H1 (cell line): Measurements from ENCODE around the gene BLVRA. TPM values are rescaled to one million over a fixed set of nuclear protein-coding genes. Genes with fewer than 3 reads are reported as not detected.

ENCODE experiments used
- CTCF ChIA-PET: fragments of 300-600 bp; sonication (Branson Sonifier 250); formaldehyde crosslinking; loops from one replicate; lab custom pipeline; 2021; ENCODE audit not compliant: partially characterized antibody; lab: Charles Lee
- POLR2A ChIA-PET: fragments of 300-600 bp; sonication (Branson Sonifier 250); formaldehyde crosslinking; loops from one replicate; lab custom pipeline; 2021; ENCODE audit warnings: inconsistent platforms; ENCODE audit not compliant: partially characterized antibody; lab: Charles Lee
- DNase-seq, 2 experiments: peaks; one replicate each; pipeline versions ENCODE4 v3.0.0 to v3.0.0-alpha.2; 2010 to 2022; ENCODE audit warnings: low spot score in 2 of 2, low read depth in 1 of 2, mixed read lengths in 1 of 2
- FAIRE-seq: peaks from 2 replicates; lab custom pipeline; 2011; peaks lifted over from hg19 to GRCh38; lab: Jason Lieb, UNC
- H2AFZ ChIP-seq: 2 replicates; pipeline ENCODE4 v1.8.1; 2012; ENCODE audit warnings: low read length, inconsistent platforms
- H2AK5ac ChIP-seq: 2 replicates; pipeline ENCODE4 v1.6.1; 2013; ENCODE audit warnings: low read depth, low read length
- H2BK120ac ChIP-seq: replicated peaks from 2 replicates; pipeline ENCODE3; 2013; ENCODE audit warnings: low read depth, low read length, inconsistent platforms
- H2BK12ac ChIP-seq: 2 replicates; pipeline ENCODE4 v1.6.1; 2013; ENCODE audit warnings: low read depth, low read length
- H2BK15ac ChIP-seq: 2 replicates; pipeline ENCODE4 v1.6.1; 2013; ENCODE audit warnings: low read length
- H2BK20ac ChIP-seq: 2 replicates; pipeline ENCODE4 v1.6.1; 2013; ENCODE audit warnings: low read length
- H2BK5ac ChIP-seq: 2 replicates; pipeline ENCODE4 v1.6.1; 2013; ENCODE audit warnings: low read depth, low read length
- H3K14ac ChIP-seq: 2 replicates; pipeline ENCODE4 v1.6.1; 2013; ENCODE audit warnings: inconsistent platforms; ENCODE audit not compliant: insufficient read length
- H3K18ac ChIP-seq: 2 replicates; pipeline ENCODE4 v1.6.1; 2013; ENCODE audit warnings: low read length; ENCODE audit errors: extremely low read depth
- H3K23ac ChIP-seq: 2 replicates; pipeline ENCODE4 v1.6.1; 2013; ENCODE audit warnings: inconsistent platforms; ENCODE audit not compliant: insufficient read length
- H3K23me2 ChIP-seq: 2 replicates; pipeline ENCODE4 v1.6.1; 2013; ENCODE audit warnings: low read depth, low read length
- H3K27ac ChIP-seq: 2 replicates; pipeline ENCODE4 v1.6.1; 2011; ENCODE audit warnings: low read depth, low read length, inconsistent platforms
- H3K27me3 ChIP-seq, 4 experiments: replicated peaks in 1 of 4; 1 replicate in 1 of 4; 2 replicates in 3 of 4; pipeline versions ENCODE4 v1.6.1 to v1.8.1; 2011 to 2013; ENCODE audit warnings: low read length in 3 of 4, mild to moderate bottlenecking in 3 of 4, inconsistent platforms in 2 of 4, mixed read lengths in 2 of 4, moderate library complexity in 1 of 4; ENCODE audit not compliant: control insufficient read depth in 3 of 4, insufficient read depth in 3 of 4; ENCODE audit errors: extremely low read depth in 1 of 4
- H3K36me3 ChIP-seq, 4 experiments: 2 replicates each; pipeline versions ENCODE4 v1.6.1 to v1.8.1; 2011 to 2013; ENCODE audit warnings: mild to moderate bottlenecking in 4 of 4, low read length in 3 of 4, moderate library complexity in 2 of 4, control low read depth in 1 of 4, inconsistent platforms in 1 of 4; ENCODE audit not compliant: insufficient read depth in 4 of 4, control insufficient read depth in 2 of 4
- H3K4ac ChIP-seq: replicated peaks from 2 replicates; pipeline ENCODE3; 2013; ENCODE audit warnings: low read length, low read depth, mixed read lengths, inconsistent platforms; ENCODE audit not compliant: insufficient read length
- H3K4me1 ChIP-seq, 4 experiments: replicated peaks in 1 of 4; 1 replicate in 1 of 4; 2 replicates in 3 of 4; pipeline versions ENCODE4 v1.6.1 to v1.8.1; 2011 to 2013; ENCODE audit warnings: low read length in 3 of 4, inconsistent platforms in 2 of 4, mixed read lengths in 1 of 4; ENCODE audit not compliant: insufficient read depth in 4 of 4, control insufficient read depth in 3 of 4
- H3K4me2 ChIP-seq, 2 experiments: 2 replicates each; pipeline versions ENCODE4 v1.6.1 to v1.8.1; 2011 to 2013; ENCODE audit warnings: low read depth in 2 of 2, low read length in 2 of 2, control low read depth in 1 of 2, inconsistent platforms in 1 of 2, mild to moderate bottlenecking in 1 of 2; ENCODE audit not compliant: insufficient read depth in 1 of 2
- H3K4me3 ChIP-seq, 4 experiments: fragments of 200-600, 300-600 bp in 1 of 4; sonication (generic), shearing (Covaris generic), sonication (Bioruptor Twin) in 1 of 4; 2 replicates each; pipeline versions ENCODE4 v1.5.1 to v1.8.1; 2011 to 2016; ENCODE audit warnings: low read length in 4 of 4, low read depth in 3 of 4, control low read depth in 2 of 4, inconsistent platforms in 2 of 4, mild to moderate bottlenecking in 2 of 4, mixed read lengths in 1 of 4, moderate library complexity in 1 of 4; ENCODE audit not compliant: insufficient read depth in 2 of 4; ENCODE audit errors: extremely low read depth in 1 of 4
- H3K56ac ChIP-seq: replicated peaks from 2 replicates; pipeline ENCODE3; 2013; ENCODE audit warnings: low read depth, mild to moderate bottlenecking, mixed read lengths, low read length, inconsistent platforms; ENCODE audit not compliant: insufficient read length
- H3K79me1 ChIP-seq: 2 replicates; pipeline ENCODE4 v1.6.1; 2013; ENCODE audit warnings: low read depth, low read length, control low read depth
- H3K79me2 ChIP-seq, 2 experiments: 2 replicates each; pipeline versions ENCODE4 v1.6.1 to v1.8.1; 2012 to 2013; ENCODE audit warnings: low read length in 2 of 2, mild to moderate bottlenecking in 2 of 2, inconsistent platforms in 1 of 2; ENCODE audit not compliant: insufficient read depth in 2 of 2, control insufficient read depth in 1 of 2
- H3K9ac ChIP-seq, 4 experiments: replicated peaks in 1 of 4; 1 replicate in 1 of 4; 2 replicates in 3 of 4; pipeline versions ENCODE4 v1.6.1 to v1.8.1; 2011 to 2013; ENCODE audit warnings: low read depth in 3 of 4, low read length in 3 of 4, control low read depth in 2 of 4, mild to moderate bottlenecking in 2 of 4, moderate library complexity in 2 of 4, inconsistent platforms in 1 of 4; ENCODE audit errors: extremely low read depth in 1 of 4
- H3K9me3 ChIP-seq, 2 experiments: 2 replicates each; pipeline versions ENCODE4 v1.6.1 to v1.8.1; 2012 to 2013; ENCODE audit warnings: mild to moderate bottlenecking in 2 of 2, moderate library complexity in 2 of 2, control low read depth in 1 of 2, inconsistent platforms in 1 of 2, low read depth in 1 of 2, low read length in 1 of 2, mixed read lengths in 1 of 2; ENCODE audit not compliant: insufficient read depth in 2 of 2
- H4K20me1 ChIP-seq, 2 experiments: replicated peaks in 1 of 2; 2 replicates each; pipeline versions ENCODE3 to v1.8.1; 2011 to 2013; ENCODE audit warnings: inconsistent platforms in 2 of 2, low read length in 2 of 2, mild to moderate bottlenecking in 1 of 2; ENCODE audit not compliant: insufficient read depth in 2 of 2, control insufficient read depth in 1 of 2
- H4K5ac ChIP-seq: 2 replicates; pipeline ENCODE4 v1.6.1; 2013; ENCODE audit warnings: low read length, low read depth, mixed read lengths, inconsistent platforms; ENCODE audit not compliant: insufficient read length
- H4K8ac ChIP-seq: 2 replicates; pipeline ENCODE4 v1.8.0; 2013; ENCODE audit warnings: mild to moderate bottlenecking, moderate library complexity, low read length, inconsistent platforms; ENCODE audit not compliant: insufficient read depth; ENCODE audit errors: extremely low read depth
- H4K91ac ChIP-seq: replicated peaks from 2 replicates; pipeline ENCODE3; 2013; ENCODE audit warnings: low read length, mixed read lengths, inconsistent platforms; ENCODE audit not compliant: insufficient read length
- CHD2 ChIP-seq: IDR thresholded peaks from 2 replicates; pipeline ENCODE4 v1.6.1; 2012; ENCODE audit warnings: low read length, improper control_type of control experiment
- EZH2 ChIP-seq: fragments of 200-600 bp; sonication (generic); IDR thresholded peaks from 2 replicates; pipeline ENCODE4 v1.7.1; 2012; ENCODE audit warnings: low read depth, mild to moderate bottlenecking, moderate library complexity, low read length, inconsistent platforms; ENCODE audit not compliant: severe bottlenecking
- HDAC6 ChIP-seq: IDR thresholded peaks from one replicate; pipeline ENCODE4 v1.7.1; 2012; ENCODE audit warnings: low read depth, mild to moderate bottlenecking, inconsistent platforms, low read length, moderate library complexity
- JUND ChIP-seq: IDR thresholded peaks from 2 replicates; pipeline ENCODE4 v1.6.1; 2011; ENCODE audit warnings: mild to moderate bottlenecking, improper control_type of control experiment, low read length
- MAFK ChIP-seq: IDR thresholded peaks from 2 replicates; pipeline ENCODE4 v1.6.1; 2012; ENCODE audit warnings: low read depth, mild to moderate bottlenecking, improper control_type of control experiment, low read length
- MAX ChIP-seq: IDR thresholded peaks from 2 replicates; pipeline ENCODE4 v1.6.1; 2012; ENCODE audit warnings: inconsistent platforms
- NANOG ChIP-seq: IDR thresholded peaks from 2 replicates; pipeline ENCODE4 v1.6.1; 2011; ENCODE audit warnings: low read length, low read depth, mild to moderate bottlenecking, inconsistent platforms; ENCODE audit not compliant: insufficient read depth, poor library complexity, severe bottlenecking
- POU5F1 ChIP-seq: IDR thresholded peaks from 2 replicates; pipeline ENCODE4 v1.6.1; 2011; ENCODE audit warnings: low read depth, mild to moderate bottlenecking, low read length, moderate library complexity
- RAD21 ChIP-seq, 2 experiments: IDR thresholded peaks in 1 of 2; conservative IDR thresholded peaks in 1 of 2; 2 replicates each; pipeline ENCODE4 v1.6.1; 2011; ENCODE audit warnings: low read depth in 2 of 2, low read length in 2 of 2, improper control_type of control experiment in 1 of 2, inconsistent platforms in 1 of 2, mild to moderate bottlenecking in 1 of 2, moderate library complexity in 1 of 2
- SIN3A ChIP-seq, 2 experiments: IDR thresholded peaks in 1 of 2; conservative IDR thresholded peaks in 1 of 2; 2 replicates each; pipeline ENCODE4 v1.6.1; 2011 to 2012; ENCODE audit warnings: low read length in 2 of 2, improper control_type of control experiment in 1 of 2, low read depth in 1 of 2, mild to moderate bottlenecking in 1 of 2
- SIRT6 ChIP-seq: IDR thresholded peaks from one replicate; pipeline ENCODE4 v1.7.1; 2012; ENCODE audit warnings: low read length, inconsistent platforms
- SP2 ChIP-seq: IDR thresholded peaks from 2 replicates; pipeline ENCODE4 v1.6.1; 2012; ENCODE audit warnings: mild to moderate bottlenecking, low read length, inconsistent platforms
- TBP ChIP-seq: IDR thresholded peaks from 2 replicates; pipeline ENCODE4 v1.6.1; 2011; ENCODE audit warnings: low read depth, low read length, improper control_type of control experiment
- ZNF274 ChIP-seq: IDR thresholded peaks from 2 replicates; pipeline ENCODE4 v1.7.0; 2012; ENCODE audit warnings: low read length, borderline replicate concordance; ENCODE audit errors: extremely low read depth
- WGBS, 2 experiments: shearing (Covaris generic) in 1 of 2; methylation state at CpG; one replicate each; pipeline versions ENCODE4 v1.1.6 to v1.1.7; 2013 to 2015; ENCODE audit warnings: low lambda C conversion rate in 2 of 2, mixed read lengths in 2 of 2, inconsistent platforms in 1 of 2, low coverage in 1 of 2, missing lambda C conversion rate in 1 of 2; ENCODE audit not compliant: insufficient replicate concordance in 2 of 2, insufficient coverage in 1 of 2, insufficient read length in 1 of 2; ENCODE audit errors: extremely low coverage in 1 of 2, missing lambda C conversion rate in 1 of 2; 5-methylcytosine and 5-hydroxymethylcytosine counted together
- polyA plus RNA-seq, 7 experiments: library from polyadenylated mRNA; depleted of rRNA in 3 of 7; stranded (reverse) in 5 of 7; unstranded in 2 of 7; fragments of >200 nt in 5 of 7; fragments of 200-250 nt in 2 of 7; gene quantifications; 1 replicate in 5 of 7; 2 replicates in 1 of 7; 4 replicates in 1 of 7; pipeline versions ENCODE4 v1.2.1 to v1.2.3, GENCODE V29; 2011 to 2013; ENCODE audit warnings: missing spikeins in 2 of 7, mixed read lengths in 2 of 7
- total RNA-seq: library from RNA; stranded (reverse); fragmentation: NEBNext Ultra II Directional; extraction: Animal tissue kit (Norgen Biotek cat#: 25700); gene quantifications from 2 replicates; pipeline ENCODE4 v1.2.1, GENCODE V29; 2021

BLVRA gene
- total and polyA plus RNA-seq, 2 of the 8 experiments (the other 6 are each of a cell fraction or from before 2014, with no cell fraction given) = 16.1 to 37.1 TPM

DNA sequence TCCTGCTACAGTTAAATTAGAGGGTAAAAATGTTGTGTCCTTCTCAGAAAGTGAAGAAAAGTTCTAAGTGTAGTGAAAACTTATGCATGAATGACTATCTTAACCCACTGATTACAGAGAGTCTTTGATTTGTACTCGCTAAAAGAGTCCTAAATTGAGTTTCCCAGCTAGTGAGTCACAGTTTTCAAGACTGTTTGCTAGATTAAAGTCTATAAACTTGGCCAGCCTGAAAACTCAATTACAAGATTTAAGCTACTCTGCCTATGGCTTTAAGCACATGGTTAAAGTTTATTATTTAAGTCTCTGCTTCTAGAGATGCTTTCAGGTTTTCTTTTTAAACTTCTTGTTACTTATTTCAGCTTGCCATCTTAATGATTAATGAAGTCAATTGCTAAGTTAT is 66.5 kb downstream of the BLVRA start:
- Histone ChIP-seq H2BK12ac (no peak overlapping the region), H3K27me3 (peaks cover 0 to 1% (median 0%) of the 10 kb centered on the region in 4 experiments; a peak in 1 of 7 replicates), H3K9me3 (no peaks in the 10 kb centered on the region), H4K8ac (no peak overlapping the region), H4K91ac (no peak overlapping the region), H2BK5ac (no peak overlapping the region), H2BK15ac (no peak overlapping the region), H3K9ac (no peak overlapping the region), H3K79me2 (no peaks in the 10 kb centered on the region), H3K23ac (no peak overlapping the region), H2AK5ac (no peak overlapping the region), H2BK120ac (no peak overlapping the region), H3K4me2 (no peak overlapping the region), H3K4me1 (peaks cover 0 to 10% (median 3%) of the 10 kb centered on the region in 4 experiments; a peak in 3 of 7 replicates), H3K18ac (no peak overlapping the region), H3K79me1 (0 out of 2 replicates have a peak, but pooled peaks cover 2% of the 10 kb centered on the region), H3K14ac (no peak overlapping the region), H3K27ac (no peak overlapping the region), H3K23me2 (no peaks in the 10 kb centered on the region), H2BK20ac (no peak overlapping the region), H3K4ac (no peak overlapping the region), H3K56ac (no peak overlapping the region), H3K36me3 (no peaks in the 10 kb centered on the region), H3K4me3 (no peak overlapping the region), H4K20me1 (no peaks in the 10 kb centered on the region), H4K5ac (no peak overlapping the region), H2AFZ (no peak overlapping the region)
- FAIRE-seq (no peak), DNase-seq (no peak)
- ChIA-PET CTCF (interaction anchor here (1.6 to 1.8 kb wide), 2 partner anchors 13 to 242 kb away, joined by 7 to 8 read pairs; partner anchors contain the start of gene STK17A), POLR2A (interaction anchor here (0.9 kb wide), 1 partner anchor 96 kb away, joined by 4 read pairs; the partner anchor contains the start of gene COA1)
- 88% methylated on average over 1 of the region's 1 CpG; no CpG with 5 or more reads in 1 of the 2 experiments for WGBS, 2 experiments
- TF ChIP-seq EZH2 (no peak), POU5F1 (no peak), SP2 (no peak), MAFK (no peak), MAX (no peak), HDAC6 (no peak), ZNF274 (no peak), SIN3A (conservative IDR thresholded peaks at IDR 0.05 in 1 of 2, IDR thresholded peaks at IDR 0.05 in 1 of 2; ENCODE audit: low read depth in 1 of 2, low read length in 2 of 2) (no peak), JUND (no peak), SIRT6 (no peak), RAD21 (IDR thresholded peaks at IDR 0.05 in 1 of 2, conservative IDR thresholded peaks at IDR 0.05 in 1 of 2; ENCODE audit: low read depth in 2 of 2, low read length in 2 of 2) (no peak), TBP (no peak), CHD2 (no peak), NANOG (no peak)
